Activated T-cell treated with anti-CD3 and anti-CD28 coated beads, Interleukin-2, amount 50 U/mL, for 1 hour (primary cell): Measurements from ENCODE around the gene ALDH16A1.
"Not testable (repeated sequence)": the region's sequence is repeated elsewhere in the genome, so short reads cannot be mapped to it uniquely, and the experiment has no call there.

ENCODE experiments used
- DNase-seq: peaks from one replicate; pipeline ENCODE4 v3.0.0-alpha.2; 2020

The ALDH16A1 gene

DNA sequence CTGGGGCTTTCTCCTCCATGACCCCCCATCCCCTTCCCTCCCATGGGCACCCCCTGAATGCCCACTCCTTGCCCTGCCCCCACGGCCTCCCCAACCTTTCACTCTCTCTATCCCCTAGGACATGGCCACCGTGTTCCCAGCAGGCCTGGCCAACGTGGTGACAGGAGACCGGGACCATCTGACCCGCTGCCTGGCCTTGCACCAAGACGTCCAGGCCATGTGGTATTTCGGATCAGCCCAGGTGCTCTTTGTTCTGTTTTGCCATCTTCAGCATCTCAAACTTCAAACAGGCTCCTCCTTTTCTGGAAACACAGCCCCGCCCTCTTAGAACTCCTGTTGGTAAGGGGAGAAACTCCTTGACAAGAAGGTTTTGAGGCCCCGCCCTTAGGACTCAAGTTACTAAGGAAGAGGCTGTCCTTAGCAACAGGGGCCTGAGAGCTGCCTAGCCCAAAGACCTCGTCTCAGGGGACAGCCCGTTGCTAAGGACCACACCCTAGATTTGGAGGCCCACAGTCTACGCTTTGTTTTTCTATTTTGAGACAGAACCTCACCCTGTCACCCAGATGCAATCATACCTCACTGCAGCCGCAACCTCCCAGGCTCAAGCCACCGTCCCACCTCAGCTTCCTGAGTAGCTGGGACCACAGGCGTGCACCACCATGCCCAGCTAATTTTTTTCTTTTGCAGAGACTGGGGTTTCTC lies 15.9 kb downstream of the ALDH16A1 start:
- peak; percentile 81 for DNase-seq

DNA sequence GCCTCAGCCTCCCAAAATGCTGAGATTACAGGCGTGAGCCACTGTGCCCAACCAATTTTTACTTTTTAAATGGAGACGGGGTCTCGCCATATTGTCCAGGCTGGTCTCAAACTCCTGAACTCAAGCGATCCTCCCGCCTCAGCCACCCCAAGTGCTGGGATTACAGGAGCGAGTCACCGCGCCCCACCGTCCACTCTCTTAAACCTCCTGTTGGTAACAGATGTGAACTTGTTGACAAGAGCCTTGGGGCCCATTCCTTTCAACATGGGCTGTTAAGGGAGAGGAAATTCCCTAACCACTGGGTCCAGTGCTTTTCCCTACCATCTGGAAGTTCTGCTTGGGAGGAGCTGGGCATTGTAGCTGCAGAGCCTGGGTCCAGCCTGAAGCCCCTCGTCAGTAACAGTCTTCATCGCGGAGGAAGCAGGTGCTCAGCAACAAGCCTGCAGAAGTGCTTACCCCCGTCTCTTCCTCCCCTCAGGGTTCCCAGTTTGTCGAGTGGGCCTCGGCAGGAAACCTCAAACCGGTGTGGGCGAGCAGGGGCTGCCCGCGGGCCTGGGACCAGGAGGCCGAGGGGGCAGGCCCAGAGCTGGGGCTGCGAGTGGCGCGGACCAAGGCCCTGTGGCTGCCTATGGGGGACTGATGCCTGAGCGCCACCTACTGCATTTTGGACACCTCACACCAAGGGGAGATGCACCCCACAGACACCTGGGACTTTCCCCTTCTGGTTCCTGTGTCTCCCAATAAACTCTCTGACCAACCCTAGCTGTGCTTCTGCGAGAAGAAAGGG lies 17.0 kb downstream of the ALDH16A1 start:
- DNase-seq = peak; percentile 81

DNA sequence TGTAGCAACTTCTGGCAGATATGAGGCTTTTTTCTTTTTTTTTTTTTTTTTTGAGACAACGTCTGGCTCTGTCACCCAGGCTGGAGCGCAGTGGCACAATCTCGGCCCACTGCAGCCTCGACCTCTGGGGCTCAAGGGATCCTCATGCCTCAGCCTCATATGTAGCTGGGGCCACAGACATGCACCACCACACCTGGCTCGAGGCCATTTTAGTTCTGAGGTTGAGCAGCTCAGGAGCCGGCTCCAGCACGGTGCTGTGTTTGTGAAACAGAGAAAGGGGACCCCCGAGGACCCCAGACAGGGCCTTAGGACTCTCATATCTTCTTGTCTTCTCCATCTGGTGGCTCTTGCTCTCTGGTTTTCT lies 17.6 kb downstream of the ALDH16A1 start:
- peak; percentile 58 for DNase-seq

DNA sequence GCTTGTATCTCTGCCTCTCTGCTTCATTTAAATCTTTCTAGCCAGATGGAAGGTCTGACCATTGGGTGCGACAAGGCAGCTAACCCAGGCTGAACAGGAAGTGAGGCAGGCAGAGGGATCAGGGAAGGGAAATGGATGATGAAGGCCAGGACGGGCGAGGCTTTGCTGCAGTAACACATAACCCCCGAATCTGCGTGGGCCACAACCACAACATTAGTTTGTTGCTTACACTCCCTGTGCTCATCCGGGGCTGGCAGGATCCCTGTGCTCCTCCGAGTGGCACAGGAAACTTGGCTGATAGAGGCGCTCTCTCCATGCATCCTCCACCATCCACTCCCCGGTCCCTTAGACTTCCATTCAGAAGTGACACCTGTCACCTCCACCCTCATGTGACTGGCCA lies 19.9 kb downstream of the ALDH16A1 start:
- DNase-seq = no peak

DNA sequence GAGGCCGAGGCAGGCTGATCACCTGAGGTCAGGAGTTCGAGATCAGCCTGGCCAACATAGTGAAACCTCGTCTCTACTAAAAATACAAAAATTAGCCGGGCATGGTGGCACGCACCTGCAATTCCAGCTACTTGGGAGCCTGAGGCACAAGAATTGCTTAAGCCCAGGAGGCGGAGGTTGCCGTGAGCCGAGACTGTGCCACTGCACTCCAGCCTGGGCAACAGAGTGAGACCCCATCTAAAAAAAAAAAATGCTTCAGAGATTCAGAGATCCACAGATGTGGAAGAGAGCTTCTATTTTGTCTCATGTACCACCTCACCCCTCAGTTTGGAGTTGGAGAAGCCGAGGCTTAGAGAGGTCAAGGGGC lies 20.5 kb downstream of the ALDH16A1 start:
- DNase-seq = not testable (repeated sequence)

DNA sequence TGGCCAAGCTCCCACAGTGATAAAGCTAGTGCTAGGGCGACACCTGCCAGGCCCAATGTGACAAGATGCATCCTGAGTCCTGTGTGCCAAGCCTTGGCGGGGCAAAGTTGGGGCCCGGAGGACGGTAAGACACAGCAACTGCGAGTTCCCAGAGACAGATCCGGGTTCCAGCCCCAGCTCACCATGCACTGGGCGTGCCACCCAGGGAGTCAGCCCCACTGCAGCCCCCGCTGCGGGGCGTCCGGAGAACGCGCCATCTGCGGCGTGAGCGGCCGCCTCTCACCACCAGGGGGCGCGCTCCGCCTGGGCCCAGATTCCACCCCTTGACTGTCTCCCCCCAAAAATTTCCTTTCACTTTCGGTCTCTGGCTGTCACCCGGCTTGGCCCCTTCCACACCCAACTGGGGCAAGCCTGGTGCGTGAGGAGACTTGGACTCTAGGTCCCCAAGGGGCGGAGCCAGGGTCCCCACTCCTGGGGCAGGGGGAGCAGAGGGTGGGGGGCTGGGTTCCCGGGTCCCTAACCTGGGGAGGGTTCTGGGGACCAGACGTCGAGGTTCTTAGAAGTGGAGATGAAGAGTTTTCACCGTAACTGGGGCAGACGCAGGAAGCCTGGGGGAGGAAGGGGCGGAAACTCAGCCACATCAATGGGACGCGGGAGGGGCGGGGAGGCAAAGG lies 21.0 kb downstream of the ALDH16A1 start, which contains the start of gene FLT3LG:
Gene FLT3LG (plus strand): TSS at position 348 of the 674 bp plus-strand sequence. CDS start 425 bp downstream, outside the sequence.
- DNase-seq = peak; percentile 94

DNA sequence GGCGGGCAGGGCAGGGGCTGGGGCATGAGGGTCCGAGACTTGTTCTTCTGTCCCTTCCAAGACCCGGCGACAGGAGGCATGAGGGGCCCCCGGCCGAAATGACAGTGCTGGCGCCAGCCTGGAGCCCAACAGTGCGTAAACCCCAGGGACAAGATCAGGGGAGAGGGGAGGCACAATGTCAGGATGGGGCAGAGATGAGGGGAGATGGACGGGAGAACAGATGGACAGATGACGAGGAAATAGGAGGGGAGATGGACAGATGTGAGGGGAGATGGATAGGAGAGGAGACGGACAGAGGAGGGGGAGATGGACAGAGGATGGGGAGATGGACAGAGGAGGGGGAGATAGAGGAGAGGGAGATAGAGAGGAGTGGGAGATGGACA lies 21.5 kb downstream of the ALDH16A1 start:
- no peak for DNase-seq

DNA sequence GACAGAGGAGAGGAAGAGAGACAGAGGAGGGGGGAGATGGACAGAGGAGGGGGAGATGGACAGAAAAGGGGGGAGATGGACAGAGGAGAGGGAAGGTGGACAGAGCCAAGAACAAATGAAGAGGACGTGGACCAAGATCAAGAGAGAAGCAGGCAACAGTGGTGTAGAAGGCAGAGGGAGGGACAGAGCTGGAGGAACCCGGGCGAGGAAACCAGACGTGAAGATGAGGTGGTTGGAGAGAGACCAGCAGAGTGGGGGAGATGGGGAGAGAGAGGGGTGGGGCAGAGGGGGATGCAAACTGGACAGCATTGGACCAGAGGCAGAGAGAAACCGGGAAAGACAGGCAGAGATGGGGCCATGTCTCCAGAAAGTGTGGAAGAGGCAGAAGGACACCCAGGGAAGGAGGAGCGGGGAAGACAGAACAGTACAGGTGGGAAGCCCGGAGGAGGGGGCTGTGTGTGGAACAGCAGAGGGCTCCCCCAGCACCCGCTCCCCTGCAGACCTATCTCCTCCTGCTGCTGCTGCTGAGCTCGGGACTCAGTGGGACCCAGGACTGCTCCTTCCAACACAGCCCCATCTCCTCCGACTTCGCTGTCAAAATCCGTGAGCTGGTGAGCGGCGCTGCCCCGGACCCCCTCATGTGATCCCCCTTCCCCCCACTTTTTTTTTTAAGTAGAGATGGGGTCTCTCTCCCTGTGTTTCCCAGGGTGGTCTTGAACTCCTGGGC lies 22.3 kb downstream of the ALDH16A1 start:
- DNase-seq = no peak

DNA sequence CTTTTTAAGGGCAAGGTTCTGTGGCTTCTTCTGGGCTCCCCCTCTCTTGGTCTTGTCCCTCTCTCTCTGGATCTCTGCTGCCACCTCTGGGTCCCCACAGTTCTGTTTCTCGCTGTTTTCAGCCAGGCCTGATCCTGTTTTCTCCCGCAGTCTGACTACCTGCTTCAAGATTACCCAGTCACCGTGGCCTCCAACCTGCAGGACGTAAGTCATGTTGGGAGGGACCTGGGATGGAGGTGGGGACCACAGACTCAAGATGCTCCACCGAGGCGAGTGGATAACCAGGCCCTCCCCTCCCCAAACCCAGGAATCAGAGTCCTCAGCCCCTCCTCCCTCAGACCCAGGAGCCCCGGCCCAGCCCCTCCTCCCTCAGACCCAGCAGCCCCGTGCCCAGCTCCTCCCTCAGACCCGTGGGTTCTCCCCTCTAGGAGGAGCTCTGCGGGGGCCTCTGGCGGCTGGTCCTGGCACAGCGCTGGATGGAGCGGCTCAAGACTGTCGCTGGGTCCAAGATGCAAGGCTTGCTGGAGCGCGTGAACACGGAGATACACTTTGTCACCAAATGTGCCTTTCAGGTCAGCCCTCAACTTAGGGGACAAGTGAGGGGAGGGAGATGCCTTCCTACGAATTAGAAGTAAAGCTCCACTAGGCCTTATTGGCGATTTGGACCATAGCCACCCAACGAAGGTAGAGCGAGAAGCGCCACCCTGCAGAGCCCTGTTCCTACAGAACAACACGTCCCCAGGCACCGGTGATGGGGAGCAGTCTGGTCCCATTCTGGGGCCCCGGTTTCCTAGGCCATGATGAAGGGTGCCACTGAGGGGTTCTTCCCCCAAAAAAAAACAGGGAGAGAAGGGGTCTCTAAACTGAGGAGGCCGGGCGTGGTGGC lies 23.2 kb downstream of the ALDH16A1 start:
- DNase-seq = peak; percentile 73

DNA sequence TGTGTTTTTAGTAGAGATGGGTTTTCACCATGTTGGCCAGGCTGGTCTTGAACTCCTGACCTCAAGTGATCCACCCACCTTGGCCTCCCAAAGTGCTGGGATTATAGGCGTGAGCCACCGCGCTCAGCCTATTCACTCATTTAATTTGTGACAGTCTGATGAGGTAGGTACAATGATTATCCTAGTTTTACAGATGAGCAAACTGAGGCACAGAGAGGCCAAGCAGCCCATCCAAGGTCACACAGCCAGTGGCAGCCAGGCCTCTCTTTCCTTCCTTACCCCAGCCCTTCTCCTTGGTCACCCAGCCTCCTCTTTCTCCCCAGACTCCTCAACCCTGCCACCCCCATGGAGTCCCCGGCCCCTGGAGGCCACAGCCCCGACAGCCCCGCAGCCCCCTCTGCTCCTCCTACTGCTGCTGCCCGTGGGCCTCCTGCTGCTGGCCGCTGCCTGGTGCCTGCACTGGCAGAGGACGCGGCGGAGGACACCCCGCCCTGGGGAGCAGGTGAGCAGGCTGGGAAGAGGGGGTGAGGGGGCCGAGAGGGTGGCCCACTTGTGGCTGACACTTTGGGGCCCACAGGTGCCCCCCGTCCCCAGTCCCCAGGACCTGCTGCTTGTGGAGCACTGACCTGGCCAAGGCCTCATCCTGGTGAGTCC lies 27.1 kb downstream of the ALDH16A1 start:
- DNase-seq = no peak

DNA sequence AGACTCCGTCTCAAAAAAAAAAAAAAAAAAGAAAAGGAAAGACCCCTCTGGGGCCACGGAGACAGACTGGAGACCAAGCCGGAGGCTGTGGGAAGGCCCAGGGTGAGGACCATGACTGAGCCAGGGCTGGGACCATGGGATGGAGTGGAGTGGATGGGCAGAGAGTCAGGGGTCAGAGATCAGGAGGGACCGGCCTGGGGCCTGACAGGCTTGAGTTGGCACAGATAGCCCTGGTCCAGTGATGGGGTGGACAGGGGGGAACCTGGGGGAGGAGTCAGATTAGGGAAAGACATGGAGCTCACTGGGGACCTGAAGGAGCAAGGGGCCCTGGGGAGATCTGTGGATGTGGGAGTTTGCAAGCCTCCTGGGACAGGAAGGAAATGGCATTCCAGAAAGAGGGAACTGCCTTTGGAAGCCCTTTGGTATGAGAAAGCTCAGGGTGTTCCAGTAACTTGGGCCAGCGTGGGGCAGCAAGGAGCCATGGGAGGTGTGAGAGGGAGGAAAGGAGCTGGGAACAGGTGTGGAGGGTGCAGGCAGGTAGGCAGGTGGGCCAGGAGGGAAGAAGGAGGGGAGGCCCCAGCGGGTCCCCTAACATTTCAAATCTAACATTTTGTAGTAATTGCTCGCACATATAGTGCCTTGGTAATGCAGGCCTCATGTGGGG lies 28.1 kb downstream of the ALDH16A1 start:
- DNase-seq = no peak

DNA sequence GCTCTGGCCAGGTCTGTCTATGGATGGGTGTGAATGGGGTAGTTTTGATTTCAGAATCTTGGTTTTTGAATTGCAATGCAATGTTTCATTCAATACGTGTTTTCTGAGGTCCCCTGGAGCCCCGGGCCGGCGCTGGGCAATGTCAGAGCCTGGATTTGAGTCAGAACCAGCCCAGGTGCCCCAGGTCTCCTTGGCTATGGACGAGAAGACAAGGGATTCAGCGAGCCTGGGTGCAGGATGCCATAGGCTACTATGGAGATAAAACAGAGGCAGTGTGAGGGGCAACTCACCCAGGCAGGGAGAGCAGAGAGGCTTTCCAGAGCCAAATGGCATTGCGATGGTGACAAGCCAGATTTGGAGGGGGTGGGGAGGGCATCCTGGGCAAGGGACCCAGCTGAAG lies 33.2 kb downstream of the ALDH16A1 start:
- no peak for DNase-seq

DNA sequence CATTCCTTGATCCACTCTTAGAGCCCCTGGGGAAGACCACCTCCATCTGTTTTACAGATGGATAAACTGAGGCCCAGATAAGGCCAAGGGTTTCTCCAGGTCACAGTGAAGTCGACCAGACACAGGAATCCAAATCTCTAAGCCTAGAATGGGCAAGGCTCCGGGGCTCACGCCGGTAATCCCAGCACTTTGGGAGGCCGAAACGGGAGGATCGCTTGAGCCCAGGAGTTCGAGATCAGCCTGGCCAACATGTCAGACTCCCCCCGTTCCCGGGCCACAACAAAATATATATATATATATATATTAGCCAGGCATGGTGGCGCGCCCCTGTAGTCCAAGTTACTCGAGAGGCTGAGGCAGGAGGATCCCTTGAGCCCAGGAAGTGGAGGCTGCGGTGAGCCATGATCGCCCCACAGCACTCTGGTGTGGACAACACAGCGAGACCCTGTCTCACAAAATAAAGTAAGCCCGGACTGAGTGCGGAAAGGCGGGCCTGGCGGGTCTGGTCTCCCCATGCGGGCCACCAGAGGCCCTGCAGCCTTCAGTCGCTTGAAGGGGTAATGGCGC lies 33.8 kb downstream of the ALDH16A1 start:
- no peak for DNase-seq

DNA sequence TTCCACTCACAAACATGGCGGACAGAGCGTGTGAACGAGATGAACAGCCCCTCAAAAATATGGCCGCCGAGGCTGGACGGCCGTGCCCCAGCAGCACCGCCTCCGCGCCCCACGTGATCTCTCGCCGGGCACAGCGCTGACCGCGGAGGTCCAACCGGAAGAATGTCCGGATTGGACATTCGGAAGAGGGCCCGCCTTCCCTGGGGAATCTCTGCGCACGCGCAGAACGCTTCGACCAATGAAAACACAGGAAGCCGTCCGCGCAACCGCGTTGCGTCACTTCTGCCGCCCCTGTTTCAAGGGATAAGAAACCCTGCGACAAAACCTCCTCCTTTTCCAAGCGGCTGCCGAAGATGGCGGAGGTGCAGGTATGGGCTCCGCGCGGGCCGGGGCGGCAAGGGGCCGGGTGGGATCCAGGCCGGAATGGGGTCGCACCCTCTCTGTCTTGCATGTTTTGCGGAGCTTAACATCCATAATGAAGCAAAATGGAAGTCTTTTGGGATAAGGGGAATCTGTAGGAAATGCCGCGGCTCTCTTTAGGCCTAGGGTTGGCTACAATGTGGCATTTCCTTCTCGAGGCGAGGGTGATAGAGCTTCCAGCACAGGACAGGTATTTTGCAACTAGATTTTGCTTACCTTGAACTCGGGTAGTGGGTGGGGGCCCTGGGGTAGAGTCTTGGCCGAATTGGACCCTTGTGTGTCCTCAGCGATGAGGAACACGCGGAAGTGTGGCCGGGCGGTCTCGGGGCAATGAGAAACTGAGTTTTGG lies 34.4 kb downstream of the ALDH16A1 start, which contains the start of gene RPL13A:
Gene RPL13A (plus strand): TSS at position 332 of the 769 bp plus-strand sequence. CDS start 22 bp downstream, at position 354.
- DNase-seq = peak; percentile 99

DNA sequence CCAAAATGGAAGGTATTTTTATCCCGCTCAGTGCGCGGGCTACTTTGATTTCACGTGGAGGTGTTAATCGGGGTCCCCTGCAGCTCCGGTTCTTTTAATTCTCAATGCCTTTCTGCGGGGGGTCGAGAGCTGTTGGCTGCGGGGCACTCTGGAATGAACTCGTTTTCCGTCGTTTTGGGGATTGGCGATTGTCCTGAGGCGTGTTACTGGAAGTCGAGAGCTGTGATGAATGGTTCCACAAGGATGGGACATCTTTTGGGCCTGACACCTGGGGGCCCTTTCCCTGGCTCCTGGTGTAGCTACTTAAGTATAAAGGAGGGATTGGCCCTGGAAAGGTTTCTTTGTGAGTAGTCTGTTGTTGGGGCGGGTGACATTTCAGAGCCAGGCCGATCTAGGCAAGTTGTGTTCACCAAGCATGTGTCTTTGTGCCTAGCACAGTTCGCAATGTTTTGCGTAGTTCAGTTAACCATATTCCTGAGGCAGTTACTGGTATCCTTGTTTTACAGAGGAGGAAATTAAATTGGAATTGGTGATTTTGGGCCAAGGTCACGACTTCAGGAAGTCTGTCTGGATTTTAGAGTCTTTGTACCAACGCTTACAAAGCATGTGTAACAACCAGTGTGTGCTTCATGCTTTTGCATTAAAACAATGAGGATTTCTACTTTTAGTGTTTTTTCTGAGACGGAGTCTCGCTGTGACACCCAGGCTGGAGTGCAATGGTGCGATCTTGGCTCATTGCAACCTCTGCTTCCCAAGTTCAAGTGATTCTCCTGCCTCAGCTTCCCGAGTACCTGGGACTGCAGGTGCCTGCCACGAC lies 35.2 kb downstream of the ALDH16A1 start:
- no peak for DNase-seq

DNA sequence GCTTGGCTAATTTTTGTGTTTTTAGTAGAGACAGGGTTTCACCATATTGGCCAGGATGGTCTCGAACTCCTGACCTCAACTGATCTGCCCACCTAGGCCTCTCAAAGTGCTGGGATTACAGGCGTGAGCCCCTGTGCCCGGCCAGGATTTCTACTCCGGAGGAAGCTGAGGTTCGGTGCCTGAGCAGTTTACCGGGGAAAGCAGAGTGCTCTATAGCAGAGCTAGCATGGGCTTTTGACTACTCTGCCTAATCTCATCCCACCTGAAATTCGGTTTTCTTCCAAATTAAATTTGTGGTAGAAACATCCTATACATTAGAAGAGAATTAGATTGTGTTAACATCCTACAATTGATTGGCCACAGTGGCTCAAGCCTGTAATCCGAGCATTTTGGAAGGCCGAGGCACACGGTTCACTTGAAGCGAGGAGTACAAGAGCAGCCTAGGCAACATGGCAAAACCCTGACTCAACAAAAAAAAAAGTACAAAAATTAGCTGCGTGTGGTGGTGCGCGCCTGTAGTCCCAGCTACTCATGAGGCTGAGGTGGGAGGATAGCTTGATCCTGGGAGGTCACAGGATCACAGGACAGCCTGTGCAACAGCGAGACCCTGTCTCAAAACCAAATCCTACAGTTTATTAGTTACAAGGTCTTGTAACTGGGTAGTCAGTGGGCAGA lies 36.0 kb downstream of the ALDH16A1 start:
- no peak for DNase-seq

DNA sequence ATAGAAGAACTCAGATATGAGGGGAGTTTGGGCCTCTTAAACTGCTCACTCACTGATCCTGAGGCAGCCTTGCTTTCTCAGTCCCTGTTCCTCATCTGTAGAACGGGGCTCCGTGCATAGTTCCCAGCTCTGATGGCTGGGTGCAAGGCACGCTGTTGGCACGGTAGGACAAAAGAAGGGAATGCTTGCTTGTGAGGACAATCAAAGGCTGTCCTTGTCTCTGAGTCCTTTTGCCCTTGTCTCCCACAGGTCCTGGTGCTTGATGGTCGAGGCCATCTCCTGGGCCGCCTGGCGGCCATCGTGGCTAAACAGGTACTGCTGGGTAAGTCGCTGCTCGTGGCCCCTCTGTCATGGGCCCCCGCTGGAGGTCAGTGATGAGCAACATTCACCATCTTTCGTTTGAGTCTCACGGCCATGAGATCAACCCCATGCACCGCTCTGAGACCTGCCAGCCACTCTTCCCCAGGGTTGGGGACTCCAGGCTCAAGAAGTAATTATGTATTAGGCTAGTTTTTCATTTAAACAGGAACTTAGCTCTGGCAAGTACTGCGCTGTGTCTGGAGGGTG lies 36.7 kb downstream of the ALDH16A1 start:
- DNase-seq = no peak
